Mammary epithelial cell (primary cell): ENCODE results near the gene DARS1.

ENCODE experiments used
- EZH2 ChIP-seq: IDR thresholded peaks from 2 replicates; pipeline ENCODE4 v1.6.1; 2012; ENCODE audit warnings: low read length, inconsistent platforms, borderline replicate concordance
- TF ChIP-seq, protein P1 (sequence below), 2 donors: IDR thresholded peaks in 1 of 2; conservative IDR thresholded peaks in 1 of 2; 2 replicates each; pipeline ENCODE4 v1.5.1; 2011 to 2012; ENCODE audit warnings: inconsistent platforms in 2 of 2, low read length in 2 of 2, mild to moderate bottlenecking in 2 of 2, control low read depth in 1 of 2, low read depth in 1 of 2; ENCODE audit not compliant: insufficient read depth in 1 of 2; ENCODE audit errors: extremely low read depth in 1 of 2

- TF ChIP-seq, protein P1, sequence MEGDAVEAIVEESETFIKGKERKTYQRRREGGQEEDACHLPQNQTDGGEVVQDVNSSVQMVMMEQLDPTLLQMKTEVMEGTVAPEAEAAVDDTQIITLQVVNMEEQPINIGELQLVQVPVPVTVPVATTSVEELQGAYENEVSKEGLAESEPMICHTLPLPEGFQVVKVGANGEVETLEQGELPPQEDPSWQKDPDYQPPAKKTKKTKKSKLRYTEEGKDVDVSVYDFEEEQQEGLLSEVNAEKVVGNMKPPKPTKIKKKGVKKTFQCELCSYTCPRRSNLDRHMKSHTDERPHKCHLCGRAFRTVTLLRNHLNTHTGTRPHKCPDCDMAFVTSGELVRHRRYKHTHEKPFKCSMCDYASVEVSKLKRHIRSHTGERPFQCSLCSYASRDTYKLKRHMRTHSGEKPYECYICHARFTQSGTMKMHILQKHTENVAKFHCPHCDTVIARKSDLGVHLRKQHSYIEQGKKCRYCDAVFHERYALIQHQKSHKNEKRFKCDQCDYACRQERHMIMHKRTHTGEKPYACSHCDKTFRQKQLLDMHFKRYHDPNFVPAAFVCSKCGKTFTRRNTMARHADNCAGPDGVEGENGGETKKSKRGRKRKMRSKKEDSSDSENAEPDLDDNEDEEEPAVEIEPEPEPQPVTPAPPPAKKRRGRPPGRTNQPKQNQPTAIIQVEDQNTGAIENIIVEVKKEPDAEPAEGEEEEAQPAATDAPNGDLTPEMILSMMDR (conservative IDR thresholded peaks at IDR 0.05 in 1 of 2, IDR thresholded peaks at IDR 0.05 in 1 of 2; ENCODE audit: extremely low read depth in 1 of 2, insufficient read depth in 1 of 2, low read depth in 1 of 2, low read length in 2 of 2), result no peak
- TF ChIP-seq EZH2, result no peak
These were observed 21.2 kb upstream of the DARS1 start for GRCh38 chr2:136006658-136007057.
